ENCODE data around the gene STX4. TPM values are rescaled to one million over a fixed set of nuclear protein-coding genes. Genes with fewer than 3 reads are reported as not detected.

Gene STX4
- total RNA-seq, 4 donors from 2014 or later = 36.8 to 54.0 (median 41.0) TPM

- no peak for DNase-seq (ENCODE audit: extremely low spot score)
- TF ChIP-seq CTCF (IDR thresholded peaks at IDR 0.05) = no peak
- TF ChIP-seq POLR2A (IDR thresholded peaks at IDR 0.05; ENCODE audit: low read depth) = no peak
- no peak for TF ChIP-seq EP300 (IDR thresholded peaks at IDR 0.05)
- TF ChIP-seq POLR2AphosphoS5 (IDR thresholded peaks at IDR 0.05) = no peak
- Histone ChIP-seq H3K36me3 (peaks cover 0 to 22% (median 16%) of the 10 kb centered on the region in 4 donors), H3K9me3 (no peaks in the 10 kb centered on the region), H3K27ac (replicated peaks in 1 of 4) (no peak overlapping the region), H3K4me3 (no peak overlapping the region), H3K4me1 (peaks cover 11 to 18% (median 17%) of the 10 kb centered on the region in 4 donors), H3K27me3 (no peaks in the 10 kb centered on the region)
- WGBS = 85% methylated on average over 21 of the region's 23 CpGs
- intact Hi-C loops (cut with DNase I) = loop anchor here (5.0 kb wide), 3 partner anchors 108 to 878 kb away; no protein-coding TSS in a partner anchor
Observed at GRCh38 chr16:30989469-30990047, 43.8 kb upstream of the STX4 start.

- H3K9me3 ChIP-seq = no peaks in the 10 kb centered on the region
- H3K27ac ChIP-seq (replicated peaks in 1 of 4) = no peak overlapping the region
- H3K27me3 ChIP-seq = no peaks in the 10 kb centered on the region
- TF ChIP-seq EP300 (IDR thresholded peaks at IDR 0.05) = no peak
- peaks cover 0 to 20% (median 14%) of the 10 kb centered on the region in 4 donors for H3K36me3 ChIP-seq
- peaks cover 11 to 13% (median 12%) of the 10 kb centered on the region in 4 donors for H3K4me1 ChIP-seq
- WGBS = 90% methylated on average over 4 of the region's 12 CpGs
- intact Hi-C loops (cut with DNase I) = no loop called here
- no peak overlapping the region for H3K4me3 ChIP-seq
- no peak for DNase-seq (ENCODE audit: extremely low spot score)
Observed at GRCh38 chr16:30990105-30990504, 43.3 kb upstream of the STX4 start.

GRCh38 chr16:30991052-30991451, 42.3 kb upstream of the STX4 start:
- no peak for DNase-seq (ENCODE audit: extremely low spot score)
- TF ChIP-seq POLR2A (IDR thresholded peaks at IDR 0.05; ENCODE audit: low read depth) (no peak), CTCF (IDR thresholded peaks at IDR 0.05) (no peak), POLR2AphosphoS5 (IDR thresholded peaks at IDR 0.05) (no peak), EP300 (IDR thresholded peaks at IDR 0.05) (no peak)
- Histone ChIP-seq H3K4me1 (peaks cover 2 to 5% (median 3%) of the 10 kb centered on the region in 4 donors), H3K27me3 (no peaks in the 10 kb centered on the region), H3K36me3 (peaks cover 0 to 20% (median 14%) of the 10 kb centered on the region in 4 donors), H3K9me3 (no peaks in the 10 kb centered on the region), H3K4me3 (no peak overlapping the region), H3K27ac (replicated peaks in 1 of 4) (no peak overlapping the region)
- intact Hi-C loops (cut with DNase I) = no loop called here
- 96% methylated on average over 4 of the region's 8 CpGs for WGBS

- Histone ChIP-seq H3K4me3 (no peak overlapping the region), H3K36me3 (peaks cover 0 to 11% (median 8%) of the 10 kb centered on the region in 4 donors), H3K27ac (replicated peaks in 1 of 4) (no peak overlapping the region), H3K9me3 (no peaks in the 10 kb centered on the region), H3K27me3 (no peaks in the 10 kb centered on the region), H3K4me1 (peaks cover 8 to 14% (median 13%) of the 10 kb centered on the region in 4 donors)
- 85% methylated on average over 3 of the region's 21 CpGs for WGBS
- no peak for DNase-seq (ENCODE audit: extremely low spot score)
- intact Hi-C loops (cut with DNase I) = no loop called here
- TF ChIP-seq CTCF (IDR thresholded peaks at IDR 0.05) (no peak), POLR2A (IDR thresholded peaks at IDR 0.05; ENCODE audit: low read depth) (no peak), POLR2AphosphoS5 (IDR thresholded peaks at IDR 0.05) (no peak), EP300 (IDR thresholded peaks at IDR 0.05) (no peak)
Observed at GRCh38 chr16:30992276-30992780, 41.0 kb upstream of the STX4 start.

- H3K9me3 ChIP-seq = no peaks in the 10 kb centered on the region
- peaks cover 13 to 23% (median 20%) of the 10 kb centered on the region in 4 donors for H3K4me1 ChIP-seq
- TF ChIP-seq POLR2A (IDR thresholded peaks at IDR 0.05; ENCODE audit: low read depth) (no peak), POLR2AphosphoS5 (IDR thresholded peaks at IDR 0.05) (no peak), EP300 (IDR thresholded peaks at IDR 0.05) (no peak), CTCF (IDR thresholded peaks at IDR 0.05) (no peak)
- intact Hi-C loops (cut with DNase I) = no loop called here
- no peaks in the 10 kb centered on the region for H3K27me3 ChIP-seq
- no peak for DNase-seq (ENCODE audit: extremely low spot score)
- 78% methylated on average over 29 of the region's 29 CpGs for WGBS
- H3K4me3 ChIP-seq = no peak overlapping the region
- peaks cover 0 to 4% (median 2%) of the 10 kb centered on the region in 4 donors for H3K36me3 ChIP-seq
- H3K27ac ChIP-seq (replicated peaks in 1 of 4) = no peak overlapping the region
Observed at GRCh38 chr16:30992931-30993816, 40.2 kb upstream of the STX4 start.

Measured in esophagus muscularis mucosa (tissue), 4 donors.